ENCODE measurements around the gene LBX2.

Gene LBX2

DNA sequence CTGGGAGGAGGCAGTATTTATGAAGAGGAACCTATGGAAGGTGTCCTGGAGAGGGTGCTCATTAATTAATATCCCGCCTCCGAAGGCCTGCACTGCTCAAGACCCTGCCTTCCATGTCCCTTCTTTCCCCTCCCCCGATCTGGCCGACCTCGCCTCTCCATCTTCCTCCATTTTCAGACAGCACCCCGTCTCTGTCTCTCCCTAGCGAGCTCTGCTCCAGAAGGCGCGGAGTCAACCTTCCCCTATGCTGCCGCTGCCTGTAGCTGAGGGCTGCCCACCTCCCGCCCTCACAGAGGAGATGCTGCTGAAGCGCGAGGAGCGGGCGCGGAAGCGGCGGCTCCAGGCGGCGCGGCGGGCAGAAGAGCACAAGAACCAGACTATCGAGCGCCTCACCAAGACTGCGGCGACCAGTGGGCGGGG, 42.3 kb downstream of the LBX2 start:
- no peak for DNase-seq (ENCODE audit: low read depth)

DNA sequence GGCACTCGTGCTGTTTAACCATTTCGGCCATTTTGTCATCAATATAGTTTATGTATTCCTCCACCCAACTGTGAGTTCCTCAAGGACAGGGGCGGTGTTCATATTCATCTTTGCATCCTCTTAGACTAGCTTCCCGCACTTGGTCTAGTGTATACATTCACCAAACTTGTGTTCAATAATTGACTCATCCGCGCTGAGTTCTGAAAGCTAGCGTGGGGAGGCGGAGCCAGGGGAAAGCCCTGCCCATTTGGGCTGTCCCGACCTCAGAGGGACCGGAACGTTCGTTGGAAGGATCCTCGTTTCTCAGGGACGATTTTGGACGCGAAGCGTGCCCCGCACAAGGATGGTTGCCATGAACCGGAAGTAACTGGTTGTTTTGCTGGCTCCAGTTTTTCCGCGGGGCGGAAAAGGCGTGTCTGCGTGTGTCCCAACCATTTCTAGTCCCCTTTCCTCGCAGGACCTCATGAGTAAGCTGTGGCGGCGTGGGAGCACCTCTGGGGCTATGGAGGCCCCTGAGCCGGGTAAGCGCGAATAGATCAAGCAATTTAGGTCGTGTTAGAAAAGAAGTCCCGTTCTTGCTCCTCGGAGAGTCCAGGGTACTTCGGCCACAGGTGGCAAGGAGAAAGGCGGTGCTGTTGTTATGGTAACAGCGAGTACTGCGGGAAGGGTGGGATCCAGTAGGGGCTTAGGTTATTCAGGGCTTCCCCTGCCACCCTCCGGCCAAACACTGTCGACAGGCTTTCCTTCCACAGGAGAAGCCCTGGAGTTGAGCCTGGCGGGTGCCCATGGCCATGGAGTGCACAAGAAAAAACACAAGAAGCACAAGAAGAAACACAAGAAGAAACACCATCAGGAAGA, 44.5 kb downstream of the LBX2 start, which contains the start of gene INO80B:
Gene INO80B (plus strand): TSS at position 434 of the 858 bp plus-strand sequence. CDS start 30 bp downstream, at position 464.
- DNase-seq (ENCODE audit: low read depth): peak; percentile 96

DNA sequence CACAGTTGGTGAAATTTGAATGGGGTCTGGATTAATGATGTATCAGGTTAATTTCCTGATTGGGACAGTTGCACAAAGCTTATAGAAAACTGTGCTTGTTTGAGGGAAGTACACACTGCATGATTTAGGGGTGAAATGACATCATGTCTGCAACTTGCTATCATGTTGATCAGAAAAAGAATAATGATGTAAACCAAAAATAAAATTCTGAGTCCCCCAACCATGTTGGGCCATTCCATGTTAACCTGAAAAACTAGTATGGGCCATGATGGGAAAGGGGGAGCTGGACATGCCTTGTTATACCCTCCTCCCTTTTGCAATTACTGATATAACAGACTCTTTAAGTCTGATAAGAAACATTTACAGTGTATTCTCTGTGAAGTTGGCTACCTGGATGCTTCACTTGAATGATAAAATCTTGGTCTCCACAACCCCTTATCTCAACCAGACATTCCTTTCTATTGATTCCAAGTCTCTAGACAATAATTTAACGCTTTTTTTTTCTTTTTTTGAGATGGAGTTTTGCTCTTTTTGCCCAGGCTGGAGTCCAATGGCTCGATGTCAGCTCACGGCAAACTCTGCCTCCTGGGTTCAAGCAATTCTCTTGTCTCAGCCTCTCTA, 48.7 kb downstream of the LBX2 start:
- DNase-seq (ENCODE audit: low read depth): no peak

DNA sequence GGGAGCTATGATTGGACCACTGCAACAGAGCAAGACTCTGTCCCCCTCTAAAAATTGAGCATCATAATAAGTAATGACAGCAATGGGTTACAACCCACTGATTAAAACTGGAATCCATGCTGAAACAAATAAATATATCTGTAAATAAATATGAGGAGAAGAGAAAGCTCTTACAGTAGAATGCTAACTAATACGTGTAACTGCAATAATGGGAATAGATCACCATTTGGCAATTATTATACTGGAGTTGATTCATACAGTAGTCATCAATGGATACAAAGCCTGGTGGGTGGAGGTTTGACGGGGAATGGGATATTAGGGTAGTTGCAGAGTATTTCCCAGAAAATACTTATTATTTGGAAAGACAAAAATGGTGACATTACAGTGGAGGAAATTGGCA, 50.6 kb downstream of the LBX2 start:
- DNase-seq (ENCODE audit: low read depth): no peak

Measured in non-pigmented ciliary epithelial cell (primary cell).